H1 (cell line): Measurements from ENCODE around the gene MACF1. TPM values are rescaled to one million over a fixed set of nuclear protein-coding genes. Genes with fewer than 3 reads are reported as not detected.

Experiments used
- CTCF ChIA-PET: fragments of 300-600 bp; sonication (Branson Sonifier 250); formaldehyde crosslinking; loops from one replicate; lab custom pipeline; 2021; ENCODE audit not compliant: partially characterized antibody; lab: Charles Lee
- POLR2A ChIA-PET: fragments of 300-600 bp; sonication (Branson Sonifier 250); formaldehyde crosslinking; loops from one replicate; lab custom pipeline; 2021; ENCODE audit warnings: inconsistent platforms; ENCODE audit not compliant: partially characterized antibody; lab: Charles Lee
- DNase-seq, 2 experiments: peaks; one replicate each; pipeline versions ENCODE4 v3.0.0 to v3.0.0-alpha.2; 2010 to 2022; ENCODE audit warnings: low spot score in 2 of 2, low read depth in 1 of 2, mixed read lengths in 1 of 2
- FAIRE-seq: peaks from 2 replicates; lab custom pipeline; 2011; peaks lifted over from hg19 to GRCh38; lab: Jason Lieb, UNC
- H2AFZ ChIP-seq: 2 replicates; pipeline ENCODE4 v1.8.1; 2012; ENCODE audit warnings: low read length, inconsistent platforms
- H2AK5ac ChIP-seq: 2 replicates; pipeline ENCODE4 v1.6.1; 2013; ENCODE audit warnings: low read depth, low read length
- H2BK120ac ChIP-seq: replicated peaks from 2 replicates; pipeline ENCODE3; 2013; ENCODE audit warnings: low read depth, low read length, inconsistent platforms
- H2BK12ac ChIP-seq: 2 replicates; pipeline ENCODE4 v1.6.1; 2013; ENCODE audit warnings: low read depth, low read length
- H2BK15ac ChIP-seq: 2 replicates; pipeline ENCODE4 v1.6.1; 2013; ENCODE audit warnings: low read length
- H2BK20ac ChIP-seq: 2 replicates; pipeline ENCODE4 v1.6.1; 2013; ENCODE audit warnings: low read length
- H2BK5ac ChIP-seq: 2 replicates; pipeline ENCODE4 v1.6.1; 2013; ENCODE audit warnings: low read depth, low read length
- H3K14ac ChIP-seq: 2 replicates; pipeline ENCODE4 v1.6.1; 2013; ENCODE audit warnings: inconsistent platforms; ENCODE audit not compliant: insufficient read length
- H3K18ac ChIP-seq: 2 replicates; pipeline ENCODE4 v1.6.1; 2013; ENCODE audit warnings: low read length; ENCODE audit errors: extremely low read depth
- H3K23ac ChIP-seq: 2 replicates; pipeline ENCODE4 v1.6.1; 2013; ENCODE audit warnings: inconsistent platforms; ENCODE audit not compliant: insufficient read length
- H3K23me2 ChIP-seq: 2 replicates; pipeline ENCODE4 v1.6.1; 2013; ENCODE audit warnings: low read depth, low read length
- H3K27ac ChIP-seq: 2 replicates; pipeline ENCODE4 v1.6.1; 2011; ENCODE audit warnings: low read depth, low read length, inconsistent platforms
- H3K27me3 ChIP-seq, 4 experiments: replicated peaks in 1 of 4; 1 replicate in 1 of 4; 2 replicates in 3 of 4; pipeline versions ENCODE4 v1.6.1 to v1.8.1; 2011 to 2013; ENCODE audit warnings: low read length in 3 of 4, mild to moderate bottlenecking in 3 of 4, inconsistent platforms in 2 of 4, mixed read lengths in 2 of 4, moderate library complexity in 1 of 4; ENCODE audit not compliant: control insufficient read depth in 3 of 4, insufficient read depth in 3 of 4; ENCODE audit errors: extremely low read depth in 1 of 4
- H3K36me3 ChIP-seq, 4 experiments: 2 replicates each; pipeline versions ENCODE4 v1.6.1 to v1.8.1; 2011 to 2013; ENCODE audit warnings: mild to moderate bottlenecking in 4 of 4, low read length in 3 of 4, moderate library complexity in 2 of 4, control low read depth in 1 of 4, inconsistent platforms in 1 of 4; ENCODE audit not compliant: insufficient read depth in 4 of 4, control insufficient read depth in 2 of 4
- H3K4ac ChIP-seq: replicated peaks from 2 replicates; pipeline ENCODE3; 2013; ENCODE audit warnings: low read length, low read depth, mixed read lengths, inconsistent platforms; ENCODE audit not compliant: insufficient read length
- H3K4me1 ChIP-seq, 4 experiments: replicated peaks in 1 of 4; 1 replicate in 1 of 4; 2 replicates in 3 of 4; pipeline versions ENCODE4 v1.6.1 to v1.8.1; 2011 to 2013; ENCODE audit warnings: low read length in 3 of 4, inconsistent platforms in 2 of 4, mixed read lengths in 1 of 4; ENCODE audit not compliant: insufficient read depth in 4 of 4, control insufficient read depth in 3 of 4
- H3K4me2 ChIP-seq, 2 experiments: 2 replicates each; pipeline versions ENCODE4 v1.6.1 to v1.8.1; 2011 to 2013; ENCODE audit warnings: low read depth in 2 of 2, low read length in 2 of 2, control low read depth in 1 of 2, inconsistent platforms in 1 of 2, mild to moderate bottlenecking in 1 of 2; ENCODE audit not compliant: insufficient read depth in 1 of 2
- H3K4me3 ChIP-seq, 4 experiments: fragments of 200-600, 300-600 bp in 1 of 4; sonication (generic), shearing (Covaris generic), sonication (Bioruptor Twin) in 1 of 4; 2 replicates each; pipeline versions ENCODE4 v1.5.1 to v1.8.1; 2011 to 2016; ENCODE audit warnings: low read length in 4 of 4, low read depth in 3 of 4, control low read depth in 2 of 4, inconsistent platforms in 2 of 4, mild to moderate bottlenecking in 2 of 4, mixed read lengths in 1 of 4, moderate library complexity in 1 of 4; ENCODE audit not compliant: insufficient read depth in 2 of 4; ENCODE audit errors: extremely low read depth in 1 of 4
- H3K56ac ChIP-seq: replicated peaks from 2 replicates; pipeline ENCODE3; 2013; ENCODE audit warnings: low read depth, mild to moderate bottlenecking, mixed read lengths, low read length, inconsistent platforms; ENCODE audit not compliant: insufficient read length
- H3K79me1 ChIP-seq: 2 replicates; pipeline ENCODE4 v1.6.1; 2013; ENCODE audit warnings: low read depth, low read length, control low read depth
- H3K79me2 ChIP-seq, 2 experiments: 2 replicates each; pipeline versions ENCODE4 v1.6.1 to v1.8.1; 2012 to 2013; ENCODE audit warnings: low read length in 2 of 2, mild to moderate bottlenecking in 2 of 2, inconsistent platforms in 1 of 2; ENCODE audit not compliant: insufficient read depth in 2 of 2, control insufficient read depth in 1 of 2
- H3K9ac ChIP-seq, 4 experiments: replicated peaks in 1 of 4; 1 replicate in 1 of 4; 2 replicates in 3 of 4; pipeline versions ENCODE4 v1.6.1 to v1.8.1; 2011 to 2013; ENCODE audit warnings: low read depth in 3 of 4, low read length in 3 of 4, control low read depth in 2 of 4, mild to moderate bottlenecking in 2 of 4, moderate library complexity in 2 of 4, inconsistent platforms in 1 of 4; ENCODE audit errors: extremely low read depth in 1 of 4
- H3K9me3 ChIP-seq, 2 experiments: 2 replicates each; pipeline versions ENCODE4 v1.6.1 to v1.8.1; 2012 to 2013; ENCODE audit warnings: mild to moderate bottlenecking in 2 of 2, moderate library complexity in 2 of 2, control low read depth in 1 of 2, inconsistent platforms in 1 of 2, low read depth in 1 of 2, low read length in 1 of 2, mixed read lengths in 1 of 2; ENCODE audit not compliant: insufficient read depth in 2 of 2
- H4K20me1 ChIP-seq, 2 experiments: replicated peaks in 1 of 2; 2 replicates each; pipeline versions ENCODE3 to v1.8.1; 2011 to 2013; ENCODE audit warnings: inconsistent platforms in 2 of 2, low read length in 2 of 2, mild to moderate bottlenecking in 1 of 2; ENCODE audit not compliant: insufficient read depth in 2 of 2, control insufficient read depth in 1 of 2
- H4K5ac ChIP-seq: 2 replicates; pipeline ENCODE4 v1.6.1; 2013; ENCODE audit warnings: low read length, low read depth, mixed read lengths, inconsistent platforms; ENCODE audit not compliant: insufficient read length
- H4K8ac ChIP-seq: 2 replicates; pipeline ENCODE4 v1.8.0; 2013; ENCODE audit warnings: mild to moderate bottlenecking, moderate library complexity, low read length, inconsistent platforms; ENCODE audit not compliant: insufficient read depth; ENCODE audit errors: extremely low read depth
- H4K91ac ChIP-seq: replicated peaks from 2 replicates; pipeline ENCODE3; 2013; ENCODE audit warnings: low read length, mixed read lengths, inconsistent platforms; ENCODE audit not compliant: insufficient read length
- POU5F1 ChIP-seq: IDR thresholded peaks from 2 replicates; pipeline ENCODE4 v1.6.1; 2011; ENCODE audit warnings: low read depth, mild to moderate bottlenecking, low read length, moderate library complexity
- RAD21 ChIP-seq, 2 experiments: IDR thresholded peaks in 1 of 2; conservative IDR thresholded peaks in 1 of 2; 2 replicates each; pipeline ENCODE4 v1.6.1; 2011; ENCODE audit warnings: low read depth in 2 of 2, low read length in 2 of 2, improper control_type of control experiment in 1 of 2, inconsistent platforms in 1 of 2, mild to moderate bottlenecking in 1 of 2, moderate library complexity in 1 of 2
- RFX5 ChIP-seq: IDR thresholded peaks from 2 replicates; pipeline ENCODE4 v1.6.1; 2011; ENCODE audit warnings: low read depth, low read length, improper control_type of control experiment, borderline replicate concordance
- RNF2 ChIP-seq: fragments of 200-900, 300-1000 bp; sonication (generic); IDR thresholded peaks from 2 replicates; pipeline ENCODE4 v1.7.1; 2016; ENCODE audit warnings: borderline replicate concordance, low read depth, mild to moderate bottlenecking, antibody characterized with exemption, low read length; ENCODE audit not compliant: poor library complexity, severe bottlenecking; ENCODE audit errors: missing control alignments
- TBP ChIP-seq: IDR thresholded peaks from 2 replicates; pipeline ENCODE4 v1.6.1; 2011; ENCODE audit warnings: low read depth, low read length, improper control_type of control experiment
- WGBS, 2 experiments: shearing (Covaris generic) in 1 of 2; methylation state at CpG; one replicate each; pipeline versions ENCODE4 v1.1.6 to v1.1.7; 2013 to 2015; ENCODE audit warnings: low lambda C conversion rate in 2 of 2, mixed read lengths in 2 of 2, inconsistent platforms in 1 of 2, low coverage in 1 of 2, missing lambda C conversion rate in 1 of 2; ENCODE audit not compliant: insufficient replicate concordance in 2 of 2, insufficient coverage in 1 of 2, insufficient read length in 1 of 2; ENCODE audit errors: extremely low coverage in 1 of 2, missing lambda C conversion rate in 1 of 2; 5-methylcytosine and 5-hydroxymethylcytosine counted together
- polyA plus RNA-seq, 7 experiments: library from polyadenylated mRNA; depleted of rRNA in 3 of 7; stranded (reverse) in 5 of 7; unstranded in 2 of 7; fragments of >200 nt in 5 of 7; fragments of 200-250 nt in 2 of 7; gene quantifications; 1 replicate in 5 of 7; 2 replicates in 1 of 7; 4 replicates in 1 of 7; pipeline versions ENCODE4 v1.2.1 to v1.2.3, GENCODE V29; 2011 to 2013; ENCODE audit warnings: missing spikeins in 2 of 7, mixed read lengths in 2 of 7
- total RNA-seq: library from RNA; stranded (reverse); fragmentation: NEBNext Ultra II Directional; extraction: Animal tissue kit (Norgen Biotek cat#: 25700); gene quantifications from 2 replicates; pipeline ENCODE4 v1.2.1, GENCODE V29; 2021

Gene MACF1
- total and polyA plus RNA-seq, 2 of the 8 experiments (the other 6 are each of a cell fraction or from before 2014, with no cell fraction given) = 59.8 to 285 TPM

- H2AK5ac ChIP-seq = no peak overlapping the region
- H3K36me3 ChIP-seq = peaks cover 3 to 42% (median 26%) of the 10 kb centered on the region in 4 experiments; a peak in 6 of 8 replicates
- no peaks in the 10 kb centered on the region for H3K79me1 ChIP-seq
- no peak overlapping the region for H4K8ac ChIP-seq
- no peak overlapping the region for H2BK120ac ChIP-seq
- no peaks in the 10 kb centered on the region for H3K4me1 ChIP-seq
- H3K79me2 ChIP-seq = no peaks in the 10 kb centered on the region
- no peak overlapping the region for H3K56ac ChIP-seq
- H3K4me2 ChIP-seq = no peak overlapping the region
- no peaks in the 10 kb centered on the region for H3K23me2 ChIP-seq
- no peak overlapping the region for H3K9ac ChIP-seq
- no peak overlapping the region for H2BK20ac ChIP-seq
- H3K14ac ChIP-seq = no peak overlapping the region
- 89% methylated on average over 7 of the region's 7 CpGs; no CpG with 5 or more reads in 1 of the 2 experiments for WGBS, 2 experiments
- no peak for FAIRE-seq
- no peak overlapping the region for H3K27ac ChIP-seq
- no peak overlapping the region for H2BK15ac ChIP-seq
- H3K18ac ChIP-seq = no peak overlapping the region
- H3K23ac ChIP-seq = no peak overlapping the region
- CTCF ChIA-PET = interaction anchor here (0.7 to 12.0 kb wide), 2 partner anchors 8 to 67 kb away, joined by 3 to 68 read pairs; no protein-coding TSS in a partner anchor
- no peaks in the 10 kb centered on the region for H3K27me3 ChIP-seq
- H3K4me3 ChIP-seq = no peak overlapping the region
- H4K91ac ChIP-seq = no peak overlapping the region
- no peak overlapping the region for H2BK12ac ChIP-seq
- POLR2A ChIA-PET = no interaction called here
- H4K5ac ChIP-seq = no peak overlapping the region
- DNase-seq = no peak
- H2AFZ ChIP-seq = no peak overlapping the region
- H4K20me1 ChIP-seq = peaks cover 0 to 3% of the 10 kb centered on the region in 2 experiments
- no peak overlapping the region for H2BK5ac ChIP-seq
- no peak for TF ChIP-seq RNF2
- no peak for TF ChIP-seq RFX5
- TF ChIP-seq TBP = no peak
- TF ChIP-seq POU5F1 = no peak
- TF ChIP-seq RAD21 (IDR thresholded peaks at IDR 0.05 in 1 of 2, conservative IDR thresholded peaks at IDR 0.05 in 1 of 2; ENCODE audit: low read depth in 2 of 2, low read length in 2 of 2) = no peak
- no peak overlapping the region for H3K4ac ChIP-seq
- no peaks in the 10 kb centered on the region for H3K9me3 ChIP-seq
Observed at GRCh38 chr1:39472826-39473225, 268.3 kb downstream of the MACF1 start.
